H1 (cell line): ENCODE data around the gene RANBP3L. TPM values are rescaled to one million over a fixed set of nuclear protein-coding genes. Genes with fewer than 3 reads are reported as not detected.

Experiments used
- GABPA ChIP-seq: IDR thresholded peaks from 2 replicates; pipeline ENCODE4 v1.6.1; 2011; ENCODE audit warnings: mild to moderate bottlenecking, low read length, moderate library complexity, borderline replicate concordance; ENCODE audit not compliant: insufficient read depth
- RAD21 ChIP-seq, 2 experiments: IDR thresholded peaks in 1 of 2; conservative IDR thresholded peaks in 1 of 2; 2 replicates each; pipeline ENCODE4 v1.6.1; 2011; ENCODE audit warnings: low read depth in 2 of 2, low read length in 2 of 2, improper control_type of control experiment in 1 of 2, inconsistent platforms in 1 of 2, mild to moderate bottlenecking in 1 of 2, moderate library complexity in 1 of 2
- RNF2 ChIP-seq: fragments of 200-900, 300-1000 bp; sonication (generic); IDR thresholded peaks from 2 replicates; pipeline ENCODE4 v1.7.1; 2016; ENCODE audit warnings: borderline replicate concordance, low read depth, mild to moderate bottlenecking, antibody characterized with exemption, low read length; ENCODE audit not compliant: poor library complexity, severe bottlenecking; ENCODE audit errors: missing control alignments
- SRF ChIP-seq: IDR thresholded peaks from 2 replicates; pipeline ENCODE4 v1.6.1; 2011; ENCODE audit warnings: mild to moderate bottlenecking, low read depth, low read length, moderate library complexity
- TEAD4 ChIP-seq: IDR thresholded peaks from 2 replicates; pipeline ENCODE4 v1.6.1; 2012; ENCODE audit warnings: low read depth, low read length, inconsistent platforms, mixed read lengths
- polyA plus RNA-seq, 7 experiments: library from polyadenylated mRNA; depleted of rRNA in 3 of 7; stranded (reverse) in 5 of 7; unstranded in 2 of 7; fragments of >200 nt in 5 of 7; fragments of 200-250 nt in 2 of 7; gene quantifications; 1 replicate in 5 of 7; 2 replicates in 1 of 7; 4 replicates in 1 of 7; pipeline versions ENCODE4 v1.2.1 to v1.2.3, GENCODE V29; 2011 to 2013; ENCODE audit warnings: missing spikeins in 2 of 7, mixed read lengths in 2 of 7
- total RNA-seq: library from RNA; stranded (reverse); fragmentation: NEBNext Ultra II Directional; extraction: Animal tissue kit (Norgen Biotek cat#: 25700); gene quantifications from 2 replicates; pipeline ENCODE4 v1.2.1, GENCODE V29; 2021

The RANBP3L gene
- total and polyA plus RNA-seq, 2 of the 8 experiments (the other 6 are each of a cell fraction or from before 2014, with no cell fraction given): not detected

DNA sequence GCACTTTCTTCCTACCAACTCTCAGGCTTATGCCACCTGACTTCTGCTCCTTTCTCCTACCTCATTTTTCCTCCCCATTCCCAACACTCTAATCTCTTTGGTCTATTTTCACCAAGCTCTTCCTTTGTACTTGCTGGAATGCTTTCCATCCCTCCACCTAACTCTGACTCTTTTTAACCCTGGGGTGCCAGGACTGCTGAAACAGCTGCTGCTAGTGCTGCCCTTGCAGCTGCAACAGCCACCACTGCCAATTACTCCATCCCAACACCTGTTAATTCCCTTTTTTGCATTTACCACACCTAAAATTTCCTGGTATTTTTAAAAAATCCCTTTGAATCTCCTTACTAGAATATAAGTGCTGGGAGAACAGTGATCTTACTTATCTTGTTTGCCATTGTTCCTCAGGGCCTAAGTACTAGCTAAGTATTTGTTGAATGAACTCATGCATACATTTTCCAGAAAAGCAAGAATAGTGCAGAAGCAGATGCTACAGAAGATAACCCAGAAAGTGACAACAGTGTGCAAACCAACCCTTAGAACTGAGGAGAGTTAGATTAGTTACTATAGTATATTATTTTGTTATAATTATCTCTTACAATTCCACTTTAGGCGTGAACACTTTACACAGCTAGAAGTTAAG, 71.4 kb downstream of the RANBP3L start (continued):
- TF ChIP-seq RNF2: no peak
- TF ChIP-seq SRF: no peak
- no peak for TF ChIP-seq TEAD4
- no peak for TF ChIP-seq GABPA
- no peak for TF ChIP-seq RAD21 (IDR thresholded peaks at IDR 0.05 in 1 of 2, conservative IDR thresholded peaks at IDR 0.05 in 1 of 2; ENCODE audit: low read depth in 2 of 2, low read length in 2 of 2)
- TF ChIP-seq, all 59 proteins: peak for 0
